K562 (cell line): ENCODE measurements around the gene ADNP. TPM values are rescaled to one million over a fixed set of nuclear protein-coding genes. Genes with fewer than 3 reads are reported as not detected.
A peak's percentile ranks its signal among the peaks of the same experiment; 100 is the strongest.

Source experiments
- CBX3 ChIP-seq, 2 experiments: IDR thresholded peaks; 1 replicate in 1 of 2; 2 replicates in 1 of 2; pipeline ENCODE4 v1.6.1; 2012; ENCODE audit warnings: inconsistent platforms in 2 of 2, low read length in 2 of 2, borderline replicate concordance in 1 of 2, control low read depth in 1 of 2
- CREB5 ChIP-seq: fragments of 250-450 bp; sonication (Bioruptor Pico); IDR thresholded peaks from 2 replicates; pipeline ENCODE4 v1.5.0; 2020; ENCODE audit warnings: mild to moderate bottlenecking
- CTBP1 ChIP-seq: fragments of 450-650 bp; IDR thresholded peaks from 2 replicates; pipeline ENCODE4 v1.6.1; 2016; ENCODE audit warnings: borderline replicate concordance
- CXXC5 ChIP-seq: fragments of 250-450 bp; sonication (Bioruptor Pico); IDR thresholded peaks from 2 replicates; pipeline ENCODE4 v1.8.0; 2022; ENCODE audit warnings: inconsistent platforms, mild to moderate bottlenecking, moderate library complexity
- ETV6 ChIP-seq, 3 experiments: fragments of 150-350 bp in 1 of 3; sonication (generic) in 1 of 3; formaldehyde crosslinking in 1 of 3; IDR thresholded peaks; 2 replicates each; pipeline versions ENCODE4 v1.6.1 to v1.8.0; 2014 to 2022; ENCODE audit warnings: borderline replicate concordance in 2 of 3, low read depth in 2 of 3, antibody characterized with exemption in 1 of 3, low read length in 1 of 3, mild to moderate bottlenecking in 1 of 3, missing genetic modification reagents in 1 of 3
- EWSR1 ChIP-seq: fragments of 450-650 bp; IDR thresholded peaks from 2 replicates; pipeline ENCODE4 v1.6.1; 2018; ENCODE audit warnings: borderline replicate concordance, mild to moderate bottlenecking, low read depth, moderate library complexity; ENCODE audit not compliant: partially characterized antibody
- GTF2E2 ChIP-seq: fragments of 200-800 bp; sonication (Bioruptor generic); IDR thresholded peaks from 2 replicates; pipeline ENCODE4 v1.6.1; 2016; ENCODE audit warnings: missing genetic modification characterization, missing compliant biosample characterization
- KDM1A ChIP-seq, 2 experiments: fragments of 450-650 bp; IDR thresholded peaks; 2 replicates each; pipeline ENCODE4 v1.6.1; 2016; ENCODE audit warnings: mild to moderate bottlenecking in 2 of 2
- POLR3A ChIP-seq: IDR thresholded peaks from 2 replicates; pipeline ENCODE4 v1.6.1; 2011; ENCODE audit warnings: borderline replicate concordance, mild to moderate bottlenecking, moderate library complexity; ENCODE audit not compliant: insufficient read length, insufficient read depth; ENCODE audit errors: extremely low read depth
- POU5F1 ChIP-seq: fragments of 150-350 bp; IDR thresholded peaks from 2 replicates; pipeline ENCODE4 v1.6.1; 2014; ENCODE audit warnings: borderline replicate concordance, low read length, low read depth, mild to moderate bottlenecking; ENCODE audit not compliant: partially characterized antibody
- PYGO2 ChIP-seq: fragments of 450-650 bp; IDR thresholded peaks from 2 replicates; pipeline ENCODE4 v1.6.1; 2016; ENCODE audit warnings: mild to moderate bottlenecking, missing genetic modification characterization, moderate library complexity, missing compliant biosample characterization
- ZFP30 ChIP-seq: fragments of 250-450 bp; sonication (Bioruptor Pico); IDR thresholded peaks from 2 replicates; pipeline ENCODE4 v1.8.0; 2022; ENCODE audit warnings: moderate library complexity, mild to moderate bottlenecking, inconsistent platforms, borderline replicate concordance
- ZFX ChIP-seq: sonication (generic); formaldehyde crosslinking; IDR thresholded peaks from 2 replicates; pipeline ENCODE4 v1.8.0; 2022; ENCODE audit warnings: mild to moderate bottlenecking, missing genetic modification reagents, moderate library complexity
- ZNF589 ChIP-seq: fragments of 200-800 bp; sonication (Bioruptor generic); IDR thresholded peaks from 2 replicates; pipeline ENCODE4 v1.6.1; 2016; ENCODE audit warnings: low read depth, missing genetic modification characterization, missing compliant biosample characterization
- polyA plus RNA-seq, 8 experiments: library from polyadenylated mRNA; depleted of rRNA in 4 of 8; stranded (reverse) in 5 of 8; unstranded in 3 of 8; fragments of >200 nt; fragmentation: Nextera tagmentation in 2 of 8; fragmentation: Illumina TruSeq in 1 of 8; extraction: Ambion mirVana in 2 of 8; extraction: Trizol in 1 of 8; gene quantifications; 2 replicates each; pipeline versions ENCODE4 v1.2.1 to v1.2.3, GENCODE V29; 2011 to 2014; ENCODE audit warnings: inconsistent platforms in 1 of 8, missing spikeins in 1 of 8
- total RNA-seq, 7 experiments: library from RNA; depleted of rRNA in 6 of 7; stranded (reverse); fragments of >200 nt in 6 of 7; fragmentation: Illumina TruSeq in 2 of 7; extraction: Trizol in 2 of 7; gene quantifications; 2 replicates each; pipeline versions ENCODE4 v1.2.1 to v1.2.3, GENCODE V29; 2011 to 2021; ENCODE audit warnings: low replicate concordance in 1 of 7
- TF ChIP-seq, protein P1 (sequence below): fragments of 450-650 bp; formaldehyde crosslinking; IDR thresholded peaks from 2 replicates; pipeline ENCODE4 v1.4.0; 2020; ENCODE audit warnings: mild to moderate bottlenecking, moderate library complexity
- TF ChIP-seq, protein P2 (sequence below): fragments of 250-450 bp; sonication (Bioruptor Pico); IDR thresholded peaks from 2 replicates; pipeline ENCODE4 v1.4.0; 2020; ENCODE audit warnings: borderline replicate concordance
- TF ChIP-seq, protein P3 (sequence below): fragments of 450-650 bp; IDR thresholded peaks from 2 replicates; pipeline ENCODE4 v1.6.1; 2017; ENCODE audit warnings: mild to moderate bottlenecking, moderate library complexity
- TF ChIP-seq, protein P4 (sequence below): fragments of 250-450 bp; sonication (Bioruptor Pico); IDR thresholded peaks from 2 replicates; pipeline ENCODE4 v1.5.1; 2021; ENCODE audit warnings: mild to moderate bottlenecking

ADNP gene
- total and polyA plus RNA-seq, 9 of the 15 experiments (the other 6 are each of a cell fraction or from before 2014, with no cell fraction given) = 17.8 to 59.9 (median 25.3) TPM

DNA sequence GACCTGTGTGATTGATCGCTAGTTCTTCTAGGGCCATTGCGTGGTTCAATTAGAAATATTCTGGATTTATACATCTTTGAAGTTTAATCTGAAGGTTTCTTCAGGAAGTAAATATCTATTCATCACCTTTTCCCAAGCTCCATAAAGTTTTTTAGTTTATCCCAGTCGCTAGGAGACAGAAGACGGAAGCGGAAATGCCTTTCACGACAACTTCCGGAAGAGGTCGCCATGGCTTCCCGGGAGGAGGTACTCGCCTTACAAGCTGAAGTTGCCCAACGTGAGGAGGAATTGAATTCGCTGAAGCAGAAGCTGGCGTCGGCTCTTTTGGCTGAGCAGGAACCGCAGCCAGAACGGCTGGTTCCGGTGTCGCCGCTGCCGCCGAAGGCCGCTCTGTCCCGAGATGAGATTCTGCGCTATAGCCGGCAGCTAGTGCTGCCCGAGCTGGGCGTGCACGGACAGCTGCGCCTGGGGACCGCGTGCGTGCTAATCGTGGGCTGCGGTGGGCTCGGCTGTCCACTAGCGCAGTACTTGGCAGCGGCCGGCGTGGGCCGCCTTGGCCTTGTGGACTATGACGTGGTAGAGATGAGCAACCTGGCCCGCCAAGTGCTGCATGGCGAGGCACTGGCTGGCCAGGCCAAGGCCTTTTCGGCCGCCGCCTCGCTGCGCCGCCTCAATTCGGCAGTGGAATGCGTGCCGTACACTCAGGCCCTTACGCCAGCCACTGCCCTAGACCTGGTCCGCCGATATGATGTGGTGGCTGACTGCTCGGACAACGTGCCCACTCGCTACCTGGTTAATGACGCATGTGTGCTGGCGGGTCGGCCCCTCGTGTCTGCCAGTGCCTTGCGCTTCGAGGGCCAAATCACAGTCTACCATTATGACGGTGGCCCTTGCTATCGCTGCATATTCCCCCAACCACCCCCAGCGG lies 27.6 kb upstream of the ADNP start, which contains the start of gene MOCS3 (continued):
- TF ChIP-seq CREB5 (no peak), GTF2E2 (tag) (peak; percentile 90), KDM1A (IDR thresholded peaks at IDR 0.05) (no peak), POU5F1 (no peak), CXXC5 (CRISPR knock-in tag) (peak; percentile 85; the same call in 1 of the 2 replicates), PYGO2 (tag) (no peak), CTBP1 (no peak), CBX3 (IDR thresholded peaks at IDR 0.05; ENCODE audit: borderline replicate concordance in 1 of 2, low read length in 2 of 2) (0 out of 3 replicates have a peak, but pooled peaks of 1 of the 2 experiments have one; percentile 28), POLR3A (no peak), ZNF589 (no peak), ETV6 (IDR thresholded peaks at IDR 0.05; ENCODE audit: borderline replicate concordance in 1 of 2, low read depth in 2 of 2, low read length in 1 of 2) (peak in 1 of 2 experiments; percentile 83; a peak in 1 of 4 replicates), ETV6 (CRISPR knock-in tag; IDR thresholded peaks at IDR 0.05; ENCODE audit: borderline replicate concordance) (no peak), ZFX (CRISPR knock-in tag) (peak; percentile 55), ZFP30 (no peak), EWSR1 (no peak)
- TF ChIP-seq, protein P1, sequence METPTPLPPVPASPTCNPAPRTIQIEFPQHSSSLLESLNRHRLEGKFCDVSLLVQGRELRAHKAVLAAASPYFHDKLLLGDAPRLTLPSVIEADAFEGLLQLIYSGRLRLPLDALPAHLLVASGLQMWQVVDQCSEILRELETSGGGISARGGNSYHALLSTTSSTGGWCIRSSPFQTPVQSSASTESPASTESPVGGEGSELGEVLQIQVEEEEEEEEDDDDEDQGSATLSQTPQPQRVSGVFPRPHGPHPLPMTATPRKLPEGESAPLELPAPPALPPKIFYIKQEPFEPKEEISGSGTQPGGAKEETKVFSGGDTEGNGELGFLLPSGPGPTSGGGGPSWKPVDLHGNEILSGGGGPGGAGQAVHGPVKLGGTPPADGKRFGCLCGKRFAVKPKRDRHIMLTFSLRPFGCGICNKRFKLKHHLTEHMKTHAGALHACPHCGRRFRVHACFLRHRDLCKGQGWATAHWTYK (CRISPR knock-in tag) = no peak
- TF ChIP-seq, protein P2, sequence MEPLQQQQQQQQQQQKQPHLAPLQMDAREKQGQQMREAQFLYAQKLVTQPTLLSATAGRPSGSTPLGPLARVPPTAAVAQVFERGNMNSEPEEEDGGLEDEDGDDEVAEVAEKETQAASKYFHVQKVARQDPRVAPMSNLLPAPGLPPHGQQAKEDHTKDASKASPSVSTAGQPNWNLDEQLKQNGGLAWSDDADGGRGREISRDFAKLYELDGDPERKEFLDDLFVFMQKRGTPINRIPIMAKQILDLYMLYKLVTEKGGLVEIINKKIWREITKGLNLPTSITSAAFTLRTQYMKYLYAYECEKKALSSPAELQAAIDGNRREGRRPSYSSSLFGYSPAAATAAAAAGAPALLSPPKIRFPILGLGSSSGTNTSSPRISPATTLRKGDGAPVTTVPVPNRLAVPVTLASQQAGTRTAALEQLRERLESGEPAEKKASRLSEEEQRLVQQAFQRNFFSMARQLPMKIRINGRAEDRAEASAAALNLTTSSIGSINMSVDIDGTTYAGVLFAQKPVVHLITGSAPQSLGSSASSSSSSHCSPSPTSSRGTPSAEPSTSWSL (CRISPR knock-in tag) = no peak
- TF ChIP-seq, protein P3, sequence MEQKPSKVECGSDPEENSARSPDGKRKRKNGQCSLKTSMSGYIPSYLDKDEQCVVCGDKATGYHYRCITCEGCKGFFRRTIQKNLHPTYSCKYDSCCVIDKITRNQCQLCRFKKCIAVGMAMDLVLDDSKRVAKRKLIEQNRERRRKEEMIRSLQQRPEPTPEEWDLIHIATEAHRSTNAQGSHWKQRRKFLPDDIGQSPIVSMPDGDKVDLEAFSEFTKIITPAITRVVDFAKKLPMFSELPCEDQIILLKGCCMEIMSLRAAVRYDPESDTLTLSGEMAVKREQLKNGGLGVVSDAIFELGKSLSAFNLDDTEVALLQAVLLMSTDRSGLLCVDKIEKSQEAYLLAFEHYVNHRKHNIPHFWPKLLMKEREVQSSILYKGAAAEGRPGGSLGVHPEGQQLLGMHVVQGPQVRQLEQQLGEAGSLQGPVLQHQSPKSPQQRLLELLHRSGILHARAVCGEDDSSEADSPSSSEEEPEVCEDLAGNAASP = no peak
- TF ChIP-seq, protein P4, sequence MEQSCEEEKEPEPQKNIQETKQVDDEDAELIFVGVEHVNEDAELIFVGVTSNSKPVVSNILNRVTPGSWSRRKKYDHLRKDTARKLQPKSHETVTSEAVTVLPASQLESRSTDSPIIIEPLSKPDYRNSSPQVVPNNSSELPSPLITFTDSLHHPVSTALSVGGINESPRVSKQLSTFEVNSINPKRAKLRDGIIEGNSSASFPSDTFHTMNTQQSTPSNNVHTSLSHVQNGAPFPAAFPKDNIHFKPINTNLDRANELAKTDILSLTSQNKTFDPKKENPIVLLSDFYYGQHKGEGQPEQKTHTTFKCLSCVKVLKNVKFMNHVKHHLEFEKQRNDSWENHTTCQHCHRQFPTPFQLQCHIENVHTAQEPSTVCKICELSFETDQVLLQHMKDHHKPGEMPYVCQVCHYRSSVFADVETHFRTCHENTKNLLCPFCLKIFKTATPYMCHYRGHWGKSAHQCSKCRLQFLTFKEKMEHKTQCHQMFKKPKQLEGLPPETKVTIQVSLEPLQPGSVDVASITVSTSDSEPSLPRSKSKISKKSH (CRISPR knock-in tag) = no peak
